ENCODE measurements around the gene MYO18A. TPM values are rescaled to one million over a fixed set of nuclear protein-coding genes. Genes with fewer than 3 reads are reported as not detected.

Gene MYO18A
- total and polyA plus RNA-seq, 10 of the 15 experiments (the other 5 are each of a cell fraction or from before 2014, with no cell fraction given): 2.9 to 66.0 (median 24.5) TPM

DNA sequence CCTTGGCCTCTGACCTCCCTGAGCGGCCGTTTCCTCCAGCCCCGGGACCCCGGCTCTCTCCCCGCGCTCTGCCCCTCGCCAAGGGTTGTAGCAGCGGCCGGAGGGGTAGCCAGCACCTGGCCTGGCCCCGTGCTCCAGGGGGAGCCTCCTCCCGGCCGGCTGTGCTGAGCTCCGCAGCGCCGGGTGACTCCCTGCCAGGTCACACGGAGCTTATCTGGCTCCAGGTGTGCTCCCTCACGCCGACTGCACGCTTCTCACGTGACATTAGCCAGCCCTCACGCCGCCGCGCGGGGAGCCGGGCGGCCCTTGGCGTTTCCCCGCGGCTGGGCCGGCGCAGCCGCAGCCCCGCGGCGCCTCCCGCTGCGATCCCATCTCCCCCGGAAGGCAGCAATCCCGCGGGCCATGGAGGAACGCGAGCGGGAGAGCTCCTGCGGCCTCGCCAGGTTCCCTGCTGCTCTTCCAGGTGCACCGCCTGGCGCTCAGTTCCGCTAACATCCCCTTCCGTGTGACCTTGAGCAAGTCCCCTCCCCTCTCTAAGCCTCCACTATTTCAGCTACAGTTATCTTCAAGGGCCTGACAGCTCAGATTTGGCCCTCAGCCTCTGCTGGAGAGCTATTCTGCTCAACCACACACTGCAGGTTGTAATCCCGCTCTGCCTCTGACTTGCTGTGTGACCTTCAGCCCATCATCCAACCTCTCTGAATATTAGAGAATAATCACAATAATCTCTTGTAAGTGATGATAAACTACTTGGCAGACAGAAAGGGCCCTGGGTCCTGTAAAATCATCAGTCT lies 3.4 kb downstream of the MYO18A start (continued):
- TF ChIP-seq, protein P1, sequence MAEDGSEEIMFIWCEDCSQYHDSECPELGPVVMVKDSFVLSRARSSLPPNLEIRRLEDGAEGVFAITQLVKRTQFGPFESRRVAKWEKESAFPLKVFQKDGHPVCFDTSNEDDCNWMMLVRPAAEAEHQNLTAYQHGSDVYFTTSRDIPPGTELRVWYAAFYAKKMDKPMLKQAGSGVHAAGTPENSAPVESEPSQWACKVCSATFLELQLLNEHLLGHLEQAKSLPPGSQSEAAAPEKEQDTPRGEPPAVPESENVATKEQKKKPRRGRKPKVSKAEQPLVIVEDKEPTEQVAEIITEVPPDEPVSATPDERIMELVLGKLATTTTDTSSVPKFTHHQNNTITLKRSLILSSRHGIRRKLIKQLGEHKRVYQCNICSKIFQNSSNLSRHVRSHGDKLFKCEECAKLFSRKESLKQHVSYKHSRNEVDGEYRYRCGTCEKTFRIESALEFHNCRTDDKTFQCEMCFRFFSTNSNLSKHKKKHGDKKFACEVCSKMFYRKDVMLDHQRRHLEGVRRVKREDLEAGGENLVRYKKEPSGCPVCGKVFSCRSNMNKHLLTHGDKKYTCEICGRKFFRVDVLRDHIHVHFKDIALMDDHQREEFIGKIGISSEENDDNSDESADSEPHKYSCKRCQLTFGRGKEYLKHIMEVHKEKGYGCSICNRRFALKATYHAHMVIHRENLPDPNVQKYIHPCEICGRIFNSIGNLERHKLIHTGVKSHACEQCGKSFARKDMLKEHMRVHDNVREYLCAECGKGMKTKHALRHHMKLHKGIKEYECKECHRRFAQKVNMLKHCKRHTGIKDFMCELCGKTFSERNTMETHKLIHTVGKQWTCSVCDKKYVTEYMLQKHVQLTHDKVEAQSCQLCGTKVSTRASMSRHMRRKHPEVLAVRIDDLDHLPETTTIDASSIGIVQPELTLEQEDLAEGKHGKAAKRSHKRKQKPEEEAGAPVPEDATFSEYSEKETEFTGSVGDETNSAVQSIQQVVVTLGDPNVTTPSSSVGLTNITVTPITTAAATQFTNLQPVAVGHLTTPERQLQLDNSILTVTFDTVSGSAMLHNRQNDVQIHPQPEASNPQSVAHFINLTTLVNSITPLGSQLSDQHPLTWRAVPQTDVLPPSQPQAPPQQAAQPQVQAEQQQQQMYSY (CRISPR knock-in tag; IDR thresholded peaks at IDR 0.05): no peak
- peak; percentile 66; the same call in 1 of the 2 replicates for TF ChIP-seq ESRRA (IDR thresholded peaks at IDR 0.05; ENCODE audit: low read length)
- TF ChIP-seq ZNF384 (IDR thresholded peaks at IDR 0.05; ENCODE audit: borderline replicate concordance, low read depth, low read length): no peak
- TF ChIP-seq DPF2 (IDR thresholded peaks at IDR 0.05): no peak; the same call in 1 of the 2 replicates
- TF ChIP-seq, protein P2, sequence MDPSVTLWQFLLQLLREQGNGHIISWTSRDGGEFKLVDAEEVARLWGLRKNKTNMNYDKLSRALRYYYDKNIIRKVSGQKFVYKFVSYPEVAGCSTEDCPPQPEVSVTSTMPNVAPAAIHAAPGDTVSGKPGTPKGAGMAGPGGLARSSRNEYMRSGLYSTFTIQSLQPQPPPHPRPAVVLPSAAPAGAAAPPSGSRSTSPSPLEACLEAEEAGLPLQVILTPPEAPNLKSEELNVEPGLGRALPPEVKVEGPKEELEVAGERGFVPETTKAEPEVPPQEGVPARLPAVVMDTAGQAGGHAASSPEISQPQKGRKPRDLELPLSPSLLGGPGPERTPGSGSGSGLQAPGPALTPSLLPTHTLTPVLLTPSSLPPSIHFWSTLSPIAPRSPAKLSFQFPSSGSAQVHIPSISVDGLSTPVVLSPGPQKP (IDR thresholded peaks at IDR 0.05; ENCODE audit: low read depth, low read length): no peak
- no peak for TF ChIP-seq CBFB (IDR thresholded peaks at IDR 0.05; ENCODE audit: low read depth)
- TF ChIP-seq ZSCAN29 (IDR thresholded peaks at IDR 0.05): no peak

All from GM12878 (cell line).